ENCODE results near the gene SHC1. TPM values are rescaled to one million over a fixed set of nuclear protein-coding genes. Genes with fewer than 3 reads are reported as not detected.

The SHC1 gene
- total RNA-seq, 2 donors from 2014 or later, result 69.5 to 80.5 TPM

- H3K27me3 ChIP-seq, result no peaks in the 10 kb centered on the region
- no peaks in the 10 kb centered on the region for H3K36me3 ChIP-seq
- peak; percentile 84 for DNase-seq (ENCODE audit: low spot score)
- H3K4me1 ChIP-seq, result peaks cover 0 to 68% of the 10 kb centered on the region in 2 donors
- TF ChIP-seq CTCF (IDR thresholded peaks at IDR 0.05), result no peak
- peak overlapping the region; percentile 98 to 99 for H3K27ac ChIP-seq
- H3K9me3 ChIP-seq, result no peaks in the 10 kb centered on the region
- peak overlapping the region in 1 of 2 donors; percentile 87 for H3K4me3 ChIP-seq
Measured at GRCh38 chr1:155005076-155006011, 34.8 kb upstream of the SHC1 start.

DNA sequence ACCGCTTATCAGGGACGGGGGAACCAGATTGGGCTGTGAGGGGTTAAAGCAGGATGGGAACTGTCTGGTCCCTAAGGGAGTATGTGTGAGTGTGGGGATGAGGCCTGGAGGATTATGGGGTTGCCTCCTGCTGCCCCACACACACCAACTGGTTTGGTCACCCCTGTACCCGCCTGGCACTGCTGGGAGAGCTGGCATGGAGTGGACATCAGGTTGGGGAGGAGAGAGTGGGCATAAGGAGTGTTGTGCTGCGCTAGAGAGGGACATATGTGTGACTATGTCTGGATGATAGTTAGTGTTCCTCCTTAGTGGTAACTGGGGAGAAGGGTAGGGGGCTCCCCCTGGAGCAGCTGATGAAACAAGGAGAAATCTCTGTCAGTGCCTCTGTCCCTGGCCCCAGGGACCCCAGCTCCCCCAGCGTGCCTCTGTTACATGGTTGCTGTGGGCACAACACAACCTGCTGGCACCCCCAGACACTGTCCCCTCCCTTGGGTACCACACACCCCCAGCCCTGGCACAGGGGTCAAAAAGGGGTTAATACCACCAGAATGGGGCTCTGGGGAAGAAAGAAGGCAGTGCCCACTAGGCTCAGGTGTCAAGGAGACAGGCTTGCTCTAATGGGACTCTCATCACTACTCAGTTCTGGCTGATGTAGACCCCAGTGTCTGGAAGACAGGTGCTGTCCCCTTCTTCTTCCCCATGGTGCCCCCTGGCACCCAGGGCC, 34.0 kb upstream of the SHC1 start:
- no peak for TF ChIP-seq CTCF (IDR thresholded peaks at IDR 0.05)
- Histone ChIP-seq H3K36me3 (no peaks in the 10 kb centered on the region), H3K27ac (peak overlapping the region; percentile 98 to 99), H3K27me3 (no peaks in the 10 kb centered on the region), H3K4me3 (peak overlapping the region; percentile 87 to 92), H3K4me1 (peaks cover 0 to 68% of the 10 kb centered on the region in 2 donors), H3K9me3 (no peaks in the 10 kb centered on the region)
- no peak for DNase-seq (ENCODE audit: low spot score)

GRCh38 chr1:155003766-155004351, 33.3 kb upstream of the SHC1 start:
- Histone ChIP-seq H3K4me3 (peak overlapping the region; percentile 87 to 92), H3K36me3 (no peaks in the 10 kb centered on the region), H3K9me3 (no peaks in the 10 kb centered on the region), H3K27me3 (no peaks in the 10 kb centered on the region), H3K4me1 (peaks cover 0 to 68% of the 10 kb centered on the region in 2 donors), H3K27ac (peak overlapping the region; percentile 98 to 99)
- TF ChIP-seq CTCF (IDR thresholded peaks at IDR 0.05), result no peak
- DNase-seq (ENCODE audit: low spot score), result peak; percentile 79

GRCh38 chr1:155003227-155003765, 32.7 kb upstream of the SHC1 start:
- DNase-seq (ENCODE audit: low spot score), result no peak
- H3K4me1 ChIP-seq, result peaks cover 0 to 65% of the 10 kb centered on the region in 2 donors
- TF ChIP-seq CTCF (IDR thresholded peaks at IDR 0.05), result no peak
- H3K36me3 ChIP-seq, result no peaks in the 10 kb centered on the region
- H3K9me3 ChIP-seq, result no peaks in the 10 kb centered on the region
- H3K27ac ChIP-seq, result peak overlapping the region; percentile 98 to 99
- H3K4me3 ChIP-seq, result peak overlapping the region; percentile 87 to 92
- H3K27me3 ChIP-seq, result no peaks in the 10 kb centered on the region

GRCh38 chr1:155002464-155003226, 32.1 kb upstream of the SHC1 start, which contains the start of gene ZBTB7B:
Gene ZBTB7B, plus strand, starts transcription at chr1:155002802. Its CDS starts 11,859 bp downstream, at chr1:155014661.
- no peak for DNase-seq (ENCODE audit: low spot score)
- H3K36me3 ChIP-seq, result no peaks in the 10 kb centered on the region
- H3K27ac ChIP-seq, result peak within 1 kb of the TSS; percentile 98 to 99
- no peak for TF ChIP-seq CTCF (IDR thresholded peaks at IDR 0.05)
- H3K9me3 ChIP-seq, result no peaks in the 10 kb centered on the region
- H3K27me3 ChIP-seq, result no peaks in the 10 kb centered on the region
- peaks cover 0 to 58% of the 10 kb centered on the region in 2 donors for H3K4me1 ChIP-seq
- peak within 1 kb of the TSS; percentile 87 to 92 for H3K4me3 ChIP-seq

All from right atrium auricular region (tissue), 2 donors.